GM12865 (cell line): ENCODE data around the gene DIP2C.

ENCODE experiments used
- DNase-seq: peaks from one replicate; pipeline ENCODE4 v3.0.0; 2010; ENCODE audit warnings: low read depth
- H3K4me3 ChIP-seq: 2 replicates; pipeline ENCODE4 v1.5.1; 2011; ENCODE audit warnings: mild to moderate bottlenecking, low read depth, low read length, control low read depth
- CTCF ChIP-seq: IDR thresholded peaks from 2 replicates; pipeline ENCODE4 v1.5.1; 2011; ENCODE audit warnings: low read length, control low read depth, low read depth, inconsistent platforms; ENCODE audit not compliant: insufficient read depth; ENCODE audit errors: missing control alignments

DIP2C gene

GRCh38 chr10:381346-381745 lies 308.1 kb downstream of the DIP2C start:
- no peak for DNase-seq
- H3K4me3 ChIP-seq: no peak overlapping the region
- TF ChIP-seq CTCF: no peak

- no peak for TF ChIP-seq CTCF
- no peak for DNase-seq
- no peak overlapping the region for H3K4me3 ChIP-seq
These were observed 309.0 kb downstream of the DIP2C start for GRCh38 chr10:380313-380940.

GRCh38 chr10:378930-379704 lies 310.4 kb downstream of the DIP2C start:
- no peak for TF ChIP-seq CTCF
- H3K4me3 ChIP-seq: no peak overlapping the region
- DNase-seq: no peak

- no peak overlapping the region for H3K4me3 ChIP-seq
- no peak for DNase-seq
- no peak for TF ChIP-seq CTCF
These were observed 311.1 kb downstream of the DIP2C start for GRCh38 chr10:378230-378929.

- no peak overlapping the region for H3K4me3 ChIP-seq
- DNase-seq: no peak
- no peak for TF ChIP-seq CTCF
These were observed 312.2 kb downstream of the DIP2C start for GRCh38 chr10:377228-377627.

- TF ChIP-seq CTCF: no peak
- no peak for DNase-seq
These were observed 313.5 kb downstream of the DIP2C start for GRCh38 chr10:375815-376505.

More at GRCh38 chr10:375815-376505, 313.5 kb downstream of the DIP2C start:
- no peak overlapping the region for H3K4me3 ChIP-seq
